Activated naive CD8-positive, alpha-beta T cell treated with anti-CD3 and anti-CD28 coated beads, Interleukin-2, amount 50 U/mL, for 16 hours (primary cell): ENCODE results near the gene ZNF615.
"Not testable (repeated sequence)": the region's sequence is repeated elsewhere in the genome, so short reads cannot be mapped to it uniquely, and the experiment has no call there.

ENCODE experiments used
- DNase-seq: peaks from one replicate; pipeline ENCODE4 v3.0.0-alpha.2; 2020; ENCODE audit warnings: low read depth, low spot score

ZNF615 gene

GRCh38 chr19:52007806-52008557, at the start of gene ZNF615:
TSS of gene ZNF615 (minus strand) at chr19:52008211. CDS start at chr19:52003711, 4,500 bp downstream.
- peak; percentile 61 for DNase-seq

GRCh38 chr19:52056480-52056879, 48.5 kb upstream of the ZNF615 start:
- not testable (repeated sequence) for DNase-seq

- DNase-seq = not testable (repeated sequence)
Measured at GRCh38 chr19:52051736-52052135, 43.7 kb upstream of the ZNF615 start.

GRCh38 chr19:52048555-52049501, 40.8 kb upstream of the ZNF615 start, which contains the start of gene ZNF432:
TSS of gene ZNF432 (minus strand) at chr19:52048838. CDS start at chr19:52046868, 1,970 bp downstream.
- peak; percentile 54 for DNase-seq

- no peak for DNase-seq
Measured at GRCh38 chr19:52039169-52039568, 31.2 kb upstream of the ZNF615 start.

- no peak for DNase-seq
Measured at GRCh38 chr19:52034051-52034728, 26.2 kb upstream of the ZNF615 start.

GRCh38 chr19:52028780-52029123, 20.7 kb upstream of the ZNF615 start:
- no peak for DNase-seq

GRCh38 chr19:52028027-52028779, 20.2 kb upstream of the ZNF615 start, which contains the start of gene ZNF614:
TSS of gene ZNF614 (minus strand) at chr19:52028379. CDS start at chr19:52025745, 2,634 bp downstream.
- DNase-seq = peak; percentile 67

- DNase-seq = not testable (repeated sequence)
Measured at GRCh38 chr19:52026255-52026990, 18.4 kb upstream of the ZNF615 start.

- not testable (repeated sequence) for DNase-seq
Measured at GRCh38 chr19:52024478-52024877, 16.5 kb upstream of the ZNF615 start.

GRCh38 chr19:52022193-52022592, 14.2 kb upstream of the ZNF615 start:
- DNase-seq = no peak

- no peak for DNase-seq
Measured at GRCh38 chr19:52020506-52020905, 12.5 kb upstream of the ZNF615 start.

- no peak for DNase-seq
Measured at GRCh38 chr19:52010674-52011073, 2.7 kb upstream of the ZNF615 start.

- no peak for DNase-seq
Measured at GRCh38 chr19:52007451-52007805, 583 bp downstream of the ZNF615 start.

GRCh38 chr19:51994048-51994644, 13.9 kb downstream of the ZNF615 start:
- no peak for DNase-seq

GRCh38 chr19:51993422-51993821, 14.6 kb downstream of the ZNF615 start:
- DNase-seq = no peak

- DNase-seq = peak; percentile 71
Measured at GRCh38 chr19:51986309-51987291, 21.4 kb downstream of the ZNF615 start, which contains the start of gene ZNF350. TSS of gene ZNF350 (minus strand) at chr19:51986840. CDS start at chr19:51974360, 12,480 bp downstream.

GRCh38 chr19:51983361-51983760, 24.6 kb downstream of the ZNF615 start:
- DNase-seq = no peak

- not testable (repeated sequence) for DNase-seq
Measured at GRCh38 chr19:51980926-51981325, 27.1 kb downstream of the ZNF615 start.
